ENCODE data around the gene PPP4R2. TPM values are rescaled to one million over a fixed set of nuclear protein-coding genes. Genes with fewer than 3 reads are reported as not detected.

The PPP4R2 gene
- total and polyA plus RNA-seq, 9 of the 15 experiments (the other 6 are each of a cell fraction or from before 2014, with no cell fraction given): 11.0 to 49.6 (median 31.6) TPM

- TF ChIP-seq, protein P1, sequence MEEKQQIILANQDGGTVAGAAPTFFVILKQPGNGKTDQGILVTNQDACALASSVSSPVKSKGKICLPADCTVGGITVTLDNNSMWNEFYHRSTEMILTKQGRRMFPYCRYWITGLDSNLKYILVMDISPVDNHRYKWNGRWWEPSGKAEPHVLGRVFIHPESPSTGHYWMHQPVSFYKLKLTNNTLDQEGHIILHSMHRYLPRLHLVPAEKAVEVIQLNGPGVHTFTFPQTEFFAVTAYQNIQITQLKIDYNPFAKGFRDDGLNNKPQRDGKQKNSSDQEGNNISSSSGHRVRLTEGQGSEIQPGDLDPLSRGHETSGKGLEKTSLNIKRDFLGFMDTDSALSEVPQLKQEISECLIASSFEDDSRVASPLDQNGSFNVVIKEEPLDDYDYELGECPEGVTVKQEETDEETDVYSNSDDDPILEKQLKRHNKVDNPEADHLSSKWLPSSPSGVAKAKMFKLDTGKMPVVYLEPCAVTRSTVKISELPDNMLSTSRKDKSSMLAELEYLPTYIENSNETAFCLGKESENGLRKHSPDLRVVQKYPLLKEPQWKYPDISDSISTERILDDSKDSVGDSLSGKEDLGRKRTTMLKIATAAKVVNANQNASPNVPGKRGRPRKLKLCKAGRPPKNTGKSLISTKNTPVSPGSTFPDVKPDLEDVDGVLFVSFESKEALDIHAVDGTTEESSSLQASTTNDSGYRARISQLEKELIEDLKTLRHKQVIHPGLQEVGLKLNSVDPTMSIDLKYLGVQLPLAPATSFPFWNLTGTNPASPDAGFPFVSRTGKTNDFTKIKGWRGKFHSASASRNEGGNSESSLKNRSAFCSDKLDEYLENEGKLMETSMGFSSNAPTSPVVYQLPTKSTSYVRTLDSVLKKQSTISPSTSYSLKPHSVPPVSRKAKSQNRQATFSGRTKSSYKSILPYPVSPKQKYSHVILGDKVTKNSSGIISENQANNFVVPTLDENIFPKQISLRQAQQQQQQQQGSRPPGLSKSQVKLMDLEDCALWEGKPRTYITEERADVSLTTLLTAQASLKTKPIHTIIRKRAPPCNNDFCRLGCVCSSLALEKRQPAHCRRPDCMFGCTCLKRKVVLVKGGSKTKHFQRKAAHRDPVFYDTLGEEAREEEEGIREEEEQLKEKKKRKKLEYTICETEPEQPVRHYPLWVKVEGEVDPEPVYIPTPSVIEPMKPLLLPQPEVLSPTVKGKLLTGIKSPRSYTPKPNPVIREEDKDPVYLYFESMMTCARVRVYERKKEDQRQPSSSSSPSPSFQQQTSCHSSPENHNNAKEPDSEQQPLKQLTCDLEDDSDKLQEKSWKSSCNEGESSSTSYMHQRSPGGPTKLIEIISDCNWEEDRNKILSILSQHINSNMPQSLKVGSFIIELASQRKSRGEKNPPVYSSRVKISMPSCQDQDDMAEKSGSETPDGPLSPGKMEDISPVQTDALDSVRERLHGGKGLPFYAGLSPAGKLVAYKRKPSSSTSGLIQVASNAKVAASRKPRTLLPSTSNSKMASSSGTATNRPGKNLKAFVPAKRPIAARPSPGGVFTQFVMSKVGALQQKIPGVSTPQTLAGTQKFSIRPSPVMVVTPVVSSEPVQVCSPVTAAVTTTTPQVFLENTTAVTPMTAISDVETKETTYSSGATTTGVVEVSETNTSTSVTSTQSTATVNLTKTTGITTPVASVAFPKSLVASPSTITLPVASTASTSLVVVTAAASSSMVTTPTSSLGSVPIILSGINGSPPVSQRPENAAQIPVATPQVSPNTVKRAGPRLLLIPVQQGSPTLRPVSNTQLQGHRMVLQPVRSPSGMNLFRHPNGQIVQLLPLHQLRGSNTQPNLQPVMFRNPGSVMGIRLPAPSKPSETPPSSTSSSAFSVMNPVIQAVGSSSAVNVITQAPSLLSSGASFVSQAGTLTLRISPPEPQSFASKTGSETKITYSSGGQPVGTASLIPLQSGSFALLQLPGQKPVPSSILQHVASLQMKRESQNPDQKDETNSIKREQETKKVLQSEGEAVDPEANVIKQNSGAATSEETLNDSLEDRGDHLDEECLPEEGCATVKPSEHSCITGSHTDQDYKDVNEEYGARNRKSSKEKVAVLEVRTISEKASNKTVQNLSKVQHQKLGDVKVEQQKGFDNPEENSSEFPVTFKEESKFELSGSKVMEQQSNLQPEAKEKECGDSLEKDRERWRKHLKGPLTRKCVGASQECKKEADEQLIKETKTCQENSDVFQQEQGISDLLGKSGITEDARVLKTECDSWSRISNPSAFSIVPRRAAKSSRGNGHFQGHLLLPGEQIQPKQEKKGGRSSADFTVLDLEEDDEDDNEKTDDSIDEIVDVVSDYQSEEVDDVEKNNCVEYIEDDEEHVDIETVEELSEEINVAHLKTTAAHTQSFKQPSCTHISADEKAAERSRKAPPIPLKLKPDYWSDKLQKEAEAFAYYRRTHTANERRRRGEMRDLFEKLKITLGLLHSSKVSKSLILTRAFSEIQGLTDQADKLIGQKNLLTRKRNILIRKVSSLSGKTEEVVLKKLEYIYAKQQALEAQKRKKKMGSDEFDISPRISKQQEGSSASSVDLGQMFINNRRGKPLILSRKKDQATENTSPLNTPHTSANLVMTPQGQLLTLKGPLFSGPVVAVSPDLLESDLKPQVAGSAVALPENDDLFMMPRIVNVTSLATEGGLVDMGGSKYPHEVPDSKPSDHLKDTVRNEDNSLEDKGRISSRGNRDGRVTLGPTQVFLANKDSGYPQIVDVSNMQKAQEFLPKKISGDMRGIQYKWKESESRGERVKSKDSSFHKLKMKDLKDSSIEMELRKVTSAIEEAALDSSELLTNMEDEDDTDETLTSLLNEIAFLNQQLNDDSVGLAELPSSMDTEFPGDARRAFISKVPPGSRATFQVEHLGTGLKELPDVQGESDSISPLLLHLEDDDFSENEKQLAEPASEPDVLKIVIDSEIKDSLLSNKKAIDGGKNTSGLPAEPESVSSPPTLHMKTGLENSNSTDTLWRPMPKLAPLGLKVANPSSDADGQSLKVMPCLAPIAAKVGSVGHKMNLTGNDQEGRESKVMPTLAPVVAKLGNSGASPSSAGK (IDR thresholded peaks at IDR 0.05): peak; percentile 73
- TF ChIP-seq SNAPC5 (CRISPR knock-in tag; IDR thresholded peaks at IDR 0.05) (no peak), FIP1L1 (IDR thresholded peaks at IDR 0.05; ENCODE audit: low read depth, low read length, poor library complexity, severe bottlenecking) (peak; percentile 53), CREB3 (tag; conservative IDR thresholded peaks at IDR 0.05; ENCODE audit: low read depth) (no peak), MEIS2 (IDR thresholded peaks at IDR 0.05; ENCODE audit: partially characterized antibody) (peak; percentile 50), PCBP1 (IDR thresholded peaks at IDR 0.05; ENCODE audit: low read depth, low read length, poor library complexity, severe bottlenecking) (peak; percentile 41), POLR2A (conservative IDR thresholded peaks at IDR 0.05) (peak; percentile 71), ZNF77 (CRISPR knock-in tag; IDR thresholded peaks at IDR 0.05) (no peak), MBD2 (IDR thresholded peaks at IDR 0.05; ENCODE audit: borderline replicate concordance, low read depth) (no peak), MAFG (tag; conservative IDR thresholded peaks at IDR 0.05) (no peak), PURB (CRISPR knock-in tag; IDR thresholded peaks at IDR 0.05; ENCODE audit: low read depth) (no peak), CBX3 (IDR thresholded peaks at IDR 0.05; ENCODE audit: borderline replicate concordance in 1 of 2, low read length in 2 of 2) (peak in 1 of 2 experiments; percentile 51; a peak in 1 of 3 replicates)
- TF ChIP-seq, protein P2, sequence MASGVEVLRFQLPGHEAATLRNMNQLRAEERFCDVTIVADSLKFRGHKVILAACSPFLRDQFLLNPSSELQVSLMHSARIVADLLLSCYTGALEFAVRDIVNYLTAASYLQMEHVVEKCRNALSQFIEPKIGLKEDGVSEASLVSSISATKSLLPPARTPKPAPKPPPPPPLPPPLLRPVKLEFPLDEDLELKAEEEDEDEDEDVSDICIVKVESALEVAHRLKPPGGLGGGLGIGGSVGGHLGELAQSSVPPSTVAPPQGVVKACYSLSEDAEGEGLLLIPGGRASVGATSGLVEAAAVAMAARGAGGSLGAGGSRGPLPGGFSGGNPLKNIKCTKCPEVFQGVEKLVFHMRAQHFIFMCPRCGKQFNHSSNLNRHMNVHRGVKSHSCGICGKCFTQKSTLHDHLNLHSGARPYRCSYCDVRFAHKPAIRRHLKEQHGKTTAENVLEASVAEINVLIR (CRISPR knock-in tag; IDR thresholded peaks at IDR 0.05): peak; percentile 22; the same call in 1 of the 2 replicates
Observed at GRCh38 chr3:72996473-72997333, at the start of gene PPP4R2 (continued).
